ENCODE results near the gene PRKAG2. TPM values are rescaled to one million over a fixed set of nuclear protein-coding genes. Genes with fewer than 3 reads are reported as not detected.
A peak's percentile ranks its signal among the peaks of the same experiment; 100 is the strongest.

PRKAG2 gene
- polyA plus RNA-seq, 3 donors = 29.2 to 59.8 (median 30.9) TPM

DNA sequence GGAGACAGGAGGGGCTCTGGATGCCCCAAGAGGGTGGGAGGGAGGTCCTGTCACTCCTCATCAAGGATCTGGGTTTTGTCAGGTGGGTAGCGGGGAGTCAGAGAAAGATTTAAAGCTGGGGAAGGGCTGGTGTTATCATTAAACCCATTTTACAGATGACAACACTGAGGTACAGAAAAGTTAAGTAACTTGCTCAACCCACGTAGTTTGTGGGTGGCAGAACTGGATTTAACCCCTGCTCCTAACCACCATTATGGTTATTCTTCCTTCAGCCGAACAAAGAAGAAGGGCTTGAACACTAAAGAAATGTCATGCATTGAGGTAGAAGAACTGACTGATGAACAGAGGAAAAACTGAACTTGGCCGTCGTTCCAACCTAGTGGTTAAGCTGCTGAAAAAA is 24.9 kb upstream of the PRKAG2 start:
- Mint-ChIP-seq H3K36me3 (no peaks in the 10 kb centered on the region), H3K27me3 (ENCODE audit: low read depth in 3 of 3) (peaks cover 13 to 24% (median 22%) of the 10 kb centered on the region in 3 donors), H3K4me1 (peaks cover 8% of the 10 kb centered on the region), H3K4me3 (no peak overlapping the region), H3K27ac (no peak overlapping the region), H3K9me3 (peaks cover 0 to 4% (median 0%) of the 10 kb centered on the region in 7 donors)
- DNase-seq = no peak
- Histone ChIP-seq H3K27me3 (ENCODE audit: control insufficient read depth in 2 of 2, insufficient read depth in 2 of 2, low read length in 2 of 2) (no peaks in the 10 kb centered on the region), H3K36me3 (replicated peaks in 1 of 2; ENCODE audit: control insufficient read depth in 1 of 2, insufficient read depth in 2 of 2, low read length in 2 of 2) (no peaks in the 10 kb centered on the region), H3K4me3 (replicated peaks in 1 of 3; ENCODE audit: low read depth in 2 of 3, low read length in 3 of 3) (no peak overlapping the region), H2AFZ (ENCODE audit: insufficient read depth, low read depth, low read length, poor library complexity, severe bottlenecking) (no peak overlapping the region), H3K27ac (ENCODE audit: low read depth in 1 of 2, low read length in 2 of 2) (no peak overlapping the region), H3K4me1 (ENCODE audit: control insufficient read depth in 1 of 2, insufficient read depth in 2 of 2, low read length in 2 of 2) (peaks cover 0 to 3% of the 10 kb centered on the region in 2 donors), H3K79me2 (ENCODE audit: insufficient read depth, low read length) (no peaks in the 10 kb centered on the region), H4K20me1 (ENCODE audit: insufficient read depth, low read length) (no peaks in the 10 kb centered on the region), H3K9me3 (replicated peaks in 1 of 2; ENCODE audit: control insufficient read depth in 1 of 2, insufficient read depth in 1 of 2, low read length in 2 of 2) (no peaks in the 10 kb centered on the region), H3K9ac (ENCODE audit: insufficient read depth, low read length, poor library complexity, severe bottlenecking) (no peak overlapping the region), H3K4me2 (replicated peaks; ENCODE audit: extremely low read depth, low read length, poor library complexity, severe bottlenecking) (no peak overlapping the region)
- no CpG with 5 or more reads among the region's 5 CpGs for WGBS (ENCODE audit: insufficient coverage)
- TF ChIP-seq CTCF (IDR thresholded peaks at IDR 0.05) = no peak
- intact Hi-C loops (cut with micrococcal nuclease) = no loop called here

GRCh38 chr7:151900986-151901621 is 24.2 kb upstream of the PRKAG2 start:
- Histone ChIP-seq H3K27ac (ENCODE audit: low read depth in 1 of 2, low read length in 2 of 2) (no peak overlapping the region), H3K4me2 (replicated peaks; ENCODE audit: extremely low read depth, low read length, poor library complexity, severe bottlenecking) (no peak overlapping the region), H4K20me1 (ENCODE audit: insufficient read depth, low read length) (no peaks in the 10 kb centered on the region), H2AFZ (ENCODE audit: insufficient read depth, low read depth, low read length, poor library complexity, severe bottlenecking) (no peak overlapping the region), H3K27me3 (ENCODE audit: control insufficient read depth in 2 of 2, insufficient read depth in 2 of 2, low read length in 2 of 2) (no peaks in the 10 kb centered on the region), H3K9me3 (replicated peaks in 1 of 2; ENCODE audit: control insufficient read depth in 1 of 2, insufficient read depth in 1 of 2, low read length in 2 of 2) (no peaks in the 10 kb centered on the region), H3K9ac (ENCODE audit: insufficient read depth, low read length, poor library complexity, severe bottlenecking) (no peak overlapping the region), H3K4me3 (replicated peaks in 1 of 3; ENCODE audit: low read depth in 2 of 3, low read length in 3 of 3) (no peak overlapping the region), H3K79me2 (ENCODE audit: insufficient read depth, low read length) (no peaks in the 10 kb centered on the region), H3K4me1 (ENCODE audit: control insufficient read depth in 1 of 2, insufficient read depth in 2 of 2, low read length in 2 of 2) (peaks cover 0 to 3% of the 10 kb centered on the region in 2 donors), H3K36me3 (replicated peaks in 1 of 2; ENCODE audit: control insufficient read depth in 1 of 2, insufficient read depth in 2 of 2, low read length in 2 of 2) (no peaks in the 10 kb centered on the region)
- Mint-ChIP-seq H3K27me3 (ENCODE audit: low read depth in 3 of 3) (peaks cover 13 to 23% (median 22%) of the 10 kb centered on the region in 3 donors), H3K4me1 (peaks cover 11% of the 10 kb centered on the region), H3K9me3 (peaks cover 0 to 2% (median 0%) of the 10 kb centered on the region in 7 donors), H3K4me3 (peak overlapping the region in 1 of 2 donors; percentile 13), H3K27ac (no peak overlapping the region), H3K36me3 (no peaks in the 10 kb centered on the region)
- no peak for TF ChIP-seq CTCF (IDR thresholded peaks at IDR 0.05)
- no peak for DNase-seq
- 95% methylated on average over 14 of the region's 17 CpGs for WGBS (ENCODE audit: insufficient coverage)
- intact Hi-C loops (cut with micrococcal nuclease) = no loop called here
